Upper lobe of left lung (tissue), 6 donors: ENCODE data around the gene PAMR1. TPM values are rescaled to one million over a fixed set of nuclear protein-coding genes. Genes with fewer than 3 reads are reported as not detected.

Experiments used
- ATAC-seq, 2 donors: fragments of 200-7000 bp; cut with Tn5 transposase; one replicate each; pipeline ENCODE4 v1.9.1; 2022; ENCODE audit warnings: mild to moderate bottlenecking in 2 of 2, moderate library complexity in 2 of 2; ENCODE audit not compliant: low FRiP score in 2 of 2
- DNase-seq, 2 donors: peaks; one replicate each; pipeline ENCODE4 v3.0.0-alpha.2; 2019 to 2020
- H3K27ac ChIP-seq, 4 donors: fragments of 200-600 bp; sonication (generic); one replicate each; pipeline ENCODE4 v1.5.1; 2016 to 2019
- H3K27me3 ChIP-seq, 4 donors: fragments of 200-600 bp; sonication (generic); one replicate each; pipeline ENCODE4 v1.5.1; 2017 to 2019
- H3K36me3 ChIP-seq, 4 donors: fragments of 200-600 bp; sonication (generic); one replicate each; pipeline ENCODE4 v1.5.1; 2016 to 2019
- H3K4me1 ChIP-seq, 4 donors: fragments of 200-600 bp; sonication (generic); one replicate each; pipeline ENCODE4 v1.5.1; 2018 to 2019
- H3K4me3 ChIP-seq, 4 donors: fragments of 200-600 bp; sonication (generic); one replicate each; pipeline ENCODE4 v1.5.1; 2017 to 2019; ENCODE audit warnings: mild to moderate bottlenecking in 2 of 4, moderate library complexity in 1 of 4
- H3K9me3 ChIP-seq, 4 donors: fragments of 200-600 bp; sonication (generic); one replicate each; pipeline ENCODE4 v1.5.1; 2018 to 2019
- CTCF ChIP-seq, 6 experiments: fragments of 450-650 bp in 4 of 6; fragments of 200-600 bp in 2 of 6; sonication (generic) in 2 of 6; IDR thresholded peaks; one replicate each; pipeline ENCODE4 v1.5.1; 2016 to 2019; ENCODE audit warnings: antibody characterized with exemption in 6 of 6
- EP300 ChIP-seq, 4 donors: sonication (generic); formaldehyde crosslinking; IDR thresholded peaks; one replicate each; pipeline ENCODE4 v1.5.1; 2017; ENCODE audit warnings: antibody characterized with exemption in 4 of 4, control low read depth in 2 of 4
- POLR2A ChIP-seq, 4 donors: fragments of 450-650 bp; IDR thresholded peaks; one replicate each; pipeline ENCODE4 v1.5.1; 2016 to 2017; ENCODE audit warnings: antibody characterized with exemption in 4 of 4, mild to moderate bottlenecking in 2 of 4
- POLR2AphosphoS5 ChIP-seq, 2 donors: sonication (generic); formaldehyde crosslinking; IDR thresholded peaks; one replicate each; pipeline ENCODE4 v1.5.1; 2017; ENCODE audit warnings: antibody characterized with exemption in 2 of 2
- WGBS, 2 donors: methylation state at CpG; one replicate each; pipeline ENCODE4 v1.1.5; 2017 to 2018; 5-methylcytosine and 5-hydroxymethylcytosine counted together
- total RNA-seq, 6 donors: library from RNA; depleted of rRNA in 4 of 6; stranded (reverse); fragments of >200 nt in 4 of 6; gene quantifications; one replicate each; pipeline versions ENCODE4 v1.1.0 to v1.2.1, GENCODE V29; 2016 to 2021
- donor health status: DM: no; HTN: no; CAD: no; lungs with moderate emphysema.
- donor health status: DM: no; HTN: yes; CAD: no; lungs with severe emphysema.

PAMR1 gene
- total RNA-seq, 6 donors from 2014 or later: 0.30 to 7.2 (median 4.3) TPM; not detected in 1

- no peak overlapping the region for H3K4me3 ChIP-seq
- DNase-seq (no peak), ATAC-seq (no peak)
- no peaks in the 10 kb centered on the region for H3K9me3 ChIP-seq
- 62 to 69% methylated on average over 4 of the region's 4 CpGs for WGBS, 2 donors
- H3K27me3 ChIP-seq: no peaks in the 10 kb centered on the region
- TF ChIP-seq EP300 (IDR thresholded peaks at IDR 0.05) (no peak), POLR2AphosphoS5 (IDR thresholded peaks at IDR 0.05) (no peak), CTCF (IDR thresholded peaks at IDR 0.05) (no peak), POLR2A (IDR thresholded peaks at IDR 0.05) (no peak)
- no peak overlapping the region for H3K27ac ChIP-seq
- H3K4me1 ChIP-seq: peaks cover 0 to 19% (median 4%) of the 10 kb centered on the region in 4 donors
- no peaks in the 10 kb centered on the region for H3K36me3 ChIP-seq
Observed at GRCh38 chr11:35566181-35566580, 40.8 kb upstream of the PAMR1 start.

GRCh38 chr11:35564245-35564595 lies 38.8 kb upstream of the PAMR1 start:
- no peaks in the 10 kb centered on the region for H3K27me3 ChIP-seq
- no peak for TF ChIP-seq CTCF (IDR thresholded peaks at IDR 0.05)
- TF ChIP-seq POLR2A (IDR thresholded peaks at IDR 0.05): no peak
- TF ChIP-seq EP300 (IDR thresholded peaks at IDR 0.05): no peak
- no peak for TF ChIP-seq POLR2AphosphoS5 (IDR thresholded peaks at IDR 0.05)
- H3K4me3 ChIP-seq: no peak overlapping the region
- H3K9me3 ChIP-seq: no peaks in the 10 kb centered on the region
- H3K4me1 ChIP-seq: peaks cover 0 to 19% (median 4%) of the 10 kb centered on the region in 4 donors
- no peak overlapping the region for H3K27ac ChIP-seq
- no peaks in the 10 kb centered on the region for H3K36me3 ChIP-seq
- DNase-seq (no peak), ATAC-seq (no peak)
- 52 to 66% methylated on average over 4 of the region's 4 CpGs for WGBS, 2 donors

- H3K27ac ChIP-seq: no peak overlapping the region
- TF ChIP-seq POLR2A (IDR thresholded peaks at IDR 0.05) (no peak), EP300 (IDR thresholded peaks at IDR 0.05) (no peak)
- H3K36me3 ChIP-seq: no peaks in the 10 kb centered on the region
- ATAC-seq (peak in 1 of 2 donors; percentile 33), DNase-seq (no peak)
- H3K4me3 ChIP-seq: no peak overlapping the region
- no peaks in the 10 kb centered on the region for H3K9me3 ChIP-seq
- H3K27me3 ChIP-seq: no peaks in the 10 kb centered on the region
- 60 to 62% methylated on average over 6 of the region's 6 CpGs for WGBS, 2 donors
- peaks cover 0 to 19% (median 4%) of the 10 kb centered on the region in 4 donors for H3K4me1 ChIP-seq
Observed at GRCh38 chr11:35563484-35564244, 38.2 kb upstream of the PAMR1 start.

GRCh38 chr11:35559949-35560348 lies 34.5 kb upstream of the PAMR1 start:
- TF ChIP-seq POLR2AphosphoS5 (IDR thresholded peaks at IDR 0.05): no peak
- no peak for TF ChIP-seq EP300 (IDR thresholded peaks at IDR 0.05)
- no peak for TF ChIP-seq POLR2A (IDR thresholded peaks at IDR 0.05)
- TF ChIP-seq CTCF (IDR thresholded peaks at IDR 0.05): no peak
- H3K36me3 ChIP-seq: no peaks in the 10 kb centered on the region
- H3K4me1 ChIP-seq: peaks cover 0 to 7% (median 0%) of the 10 kb centered on the region in 4 donors
- no peaks in the 10 kb centered on the region for H3K27me3 ChIP-seq
- WGBS, 2 donors: 88 to 91% methylated on average over 5 of the region's 5 CpGs
- no peaks in the 10 kb centered on the region for H3K9me3 ChIP-seq
- no peak for DNase-seq
- H3K27ac ChIP-seq: no peak overlapping the region
- H3K4me3 ChIP-seq: no peak overlapping the region
- no peak for ATAC-seq

- DNase-seq (no peak), ATAC-seq (peak in 1 of 2 donors; percentile 91)
- Histone ChIP-seq H3K4me1 (no peaks in the 10 kb centered on the region), H3K27me3 (no peaks in the 10 kb centered on the region), H3K27ac (no peak overlapping the region), H3K4me3 (no peak overlapping the region), H3K9me3 (no peaks in the 10 kb centered on the region), H3K36me3 (no peaks in the 10 kb centered on the region)
- WGBS, 2 donors: 50 to 58% methylated on average over 3 of the region's 3 CpGs
- peak in 1 of 6 experiments; percentile 38 for TF ChIP-seq CTCF (IDR thresholded peaks at IDR 0.05)
- no peak for TF ChIP-seq EP300 (IDR thresholded peaks at IDR 0.05)
- no peak for TF ChIP-seq POLR2AphosphoS5 (IDR thresholded peaks at IDR 0.05)
- TF ChIP-seq POLR2A (IDR thresholded peaks at IDR 0.05): no peak
Observed at GRCh38 chr11:35558513-35558912, 33.1 kb upstream of the PAMR1 start.
